ENCODE results near the gene ACSL6. TPM values are rescaled to one million over a fixed set of nuclear protein-coding genes. Genes with fewer than 3 reads are reported as not detected.

Gene ACSL6
- total and polyA plus RNA-seq, 3 experiments from 2014 or later, result 20.7 to 22.7 (median 21.8) TPM

Other genes starting within 250 kb of the ACSL6 start
- gene FNIP1, start 214.6 kb downstream of the ACSL6 start, total RNA-seq, result 10 to 100 TPM; 15.9 to 16.0 TPM
- 8.8 TPM for gene FNIP1, start 214.6 kb downstream of the ACSL6 start, polyA plus RNA-seq
- gene MEIKIN, start 66.0 kb downstream of the ACSL6 start, total RNA-seq, result under 1 TPM in 1 of 2 experiments, not detected in 1; 0.53 TPM
- 0.69 TPM for gene MEIKIN, start 66.0 kb downstream of the ACSL6 start, polyA plus RNA-seq
- 10 to 100 TPM; 69.7 to 71.9 TPM for gene IL3, start 49.0 kb upstream of the ACSL6 start, total RNA-seq
- not detected for gene IL3, start 49.0 kb upstream of the ACSL6 start, polyA plus RNA-seq
- gene CSF2, start 62.1 kb upstream of the ACSL6 start, total RNA-seq, result 100 to 1,000 TPM; 393 to 409 TPM
- not detected for gene CSF2, start 62.1 kb upstream of the ACSL6 start, polyA plus RNA-seq
- gene P4HA2, start 216.2 kb upstream of the ACSL6 start, total RNA-seq, result 1 to 10 TPM; 7.2 to 7.9 TPM
- not detected for gene P4HA2, start 216.2 kb upstream of the ACSL6 start, polyA plus RNA-seq
- 1 to 10 TPM in 1 of 2 experiments, under 1 TPM in 1; 0.39 to 1.4 TPM for gene PDLIM4, start 246.0 kb upstream of the ACSL6 start, total RNA-seq
- gene PDLIM4, start 246.0 kb upstream of the ACSL6 start, polyA plus RNA-seq, result not detected

All from CD8-positive, alpha-beta memory T cell (primary cell).